ENCODE data around the gene C10orf120.

- TF ChIP-seq CTCF (IDR thresholded peaks at IDR 0.05; ENCODE audit: insufficient read depth, low read length) = no peak
- TF ChIP-seq, protein P1, sequence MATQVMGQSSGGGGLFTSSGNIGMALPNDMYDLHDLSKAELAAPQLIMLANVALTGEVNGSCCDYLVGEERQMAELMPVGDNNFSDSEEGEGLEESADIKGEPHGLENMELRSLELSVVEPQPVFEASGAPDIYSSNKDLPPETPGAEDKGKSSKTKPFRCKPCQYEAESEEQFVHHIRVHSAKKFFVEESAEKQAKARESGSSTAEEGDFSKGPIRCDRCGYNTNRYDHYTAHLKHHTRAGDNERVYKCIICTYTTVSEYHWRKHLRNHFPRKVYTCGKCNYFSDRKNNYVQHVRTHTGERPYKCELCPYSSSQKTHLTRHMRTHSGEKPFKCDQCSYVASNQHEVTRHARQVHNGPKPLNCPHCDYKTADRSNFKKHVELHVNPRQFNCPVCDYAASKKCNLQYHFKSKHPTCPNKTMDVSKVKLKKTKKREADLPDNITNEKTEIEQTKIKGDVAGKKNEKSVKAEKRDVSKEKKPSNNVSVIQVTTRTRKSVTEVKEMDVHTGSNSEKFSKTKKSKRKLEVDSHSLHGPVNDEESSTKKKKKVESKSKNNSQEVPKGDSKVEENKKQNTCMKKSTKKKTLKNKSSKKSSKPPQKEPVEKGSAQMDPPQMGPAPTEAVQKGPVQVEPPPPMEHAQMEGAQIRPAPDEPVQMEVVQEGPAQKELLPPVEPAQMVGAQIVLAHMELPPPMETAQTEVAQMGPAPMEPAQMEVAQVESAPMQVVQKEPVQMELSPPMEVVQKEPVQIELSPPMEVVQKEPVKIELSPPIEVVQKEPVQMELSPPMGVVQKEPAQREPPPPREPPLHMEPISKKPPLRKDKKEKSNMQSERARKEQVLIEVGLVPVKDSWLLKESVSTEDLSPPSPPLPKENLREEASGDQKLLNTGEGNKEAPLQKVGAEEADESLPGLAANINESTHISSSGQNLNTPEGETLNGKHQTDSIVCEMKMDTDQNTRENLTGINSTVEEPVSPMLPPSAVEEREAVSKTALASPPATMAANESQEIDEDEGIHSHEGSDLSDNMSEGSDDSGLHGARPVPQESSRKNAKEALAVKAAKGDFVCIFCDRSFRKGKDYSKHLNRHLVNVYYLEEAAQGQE (IDR thresholded peaks at IDR 0.05; ENCODE audit: insufficient replicate concordance, low read depth) = no peak
These were observed 6.9 kb downstream of the C10orf120 start for GRCh38 chr10:122692744-122693143.
